ENCODE results near the gene NKRF.

NKRF gene

DNA sequence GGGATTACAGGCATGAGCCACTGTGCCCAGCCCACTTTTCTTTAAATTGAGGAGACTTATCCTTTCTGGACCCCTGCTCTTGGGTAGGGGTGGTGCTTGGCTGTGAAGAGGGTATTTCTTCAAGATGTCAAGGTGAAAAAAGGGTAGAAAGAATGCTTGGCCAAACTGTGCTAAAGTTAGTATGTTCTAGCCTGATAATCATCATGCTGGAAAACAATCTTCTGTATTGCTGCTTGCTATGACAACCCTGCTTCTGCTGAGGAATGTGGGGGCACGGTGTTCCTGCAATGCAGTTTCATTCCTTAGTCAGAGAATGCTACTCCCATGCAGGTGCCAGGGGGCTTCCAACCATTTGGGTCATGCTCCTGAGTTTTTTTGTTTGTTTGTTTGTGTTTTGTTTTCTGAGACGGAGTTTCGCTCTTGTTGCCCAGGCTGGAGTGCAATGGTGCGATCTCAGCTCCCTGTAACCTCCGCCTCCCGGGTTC is 35.8 kb downstream of the NKRF start:
- DNase-seq (ENCODE audit: low spot score) = no peak
- TF ChIP-seq, protein P1, sequence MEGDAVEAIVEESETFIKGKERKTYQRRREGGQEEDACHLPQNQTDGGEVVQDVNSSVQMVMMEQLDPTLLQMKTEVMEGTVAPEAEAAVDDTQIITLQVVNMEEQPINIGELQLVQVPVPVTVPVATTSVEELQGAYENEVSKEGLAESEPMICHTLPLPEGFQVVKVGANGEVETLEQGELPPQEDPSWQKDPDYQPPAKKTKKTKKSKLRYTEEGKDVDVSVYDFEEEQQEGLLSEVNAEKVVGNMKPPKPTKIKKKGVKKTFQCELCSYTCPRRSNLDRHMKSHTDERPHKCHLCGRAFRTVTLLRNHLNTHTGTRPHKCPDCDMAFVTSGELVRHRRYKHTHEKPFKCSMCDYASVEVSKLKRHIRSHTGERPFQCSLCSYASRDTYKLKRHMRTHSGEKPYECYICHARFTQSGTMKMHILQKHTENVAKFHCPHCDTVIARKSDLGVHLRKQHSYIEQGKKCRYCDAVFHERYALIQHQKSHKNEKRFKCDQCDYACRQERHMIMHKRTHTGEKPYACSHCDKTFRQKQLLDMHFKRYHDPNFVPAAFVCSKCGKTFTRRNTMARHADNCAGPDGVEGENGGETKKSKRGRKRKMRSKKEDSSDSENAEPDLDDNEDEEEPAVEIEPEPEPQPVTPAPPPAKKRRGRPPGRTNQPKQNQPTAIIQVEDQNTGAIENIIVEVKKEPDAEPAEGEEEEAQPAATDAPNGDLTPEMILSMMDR (IDR thresholded peaks at IDR 0.05; ENCODE audit: borderline replicate concordance, control extremely low read depth, extremely low read depth, insufficient read depth, missing control alignments) = no peak
- in situ Hi-C loops (cut with MboI; ENCODE audit: low sequenced_read_pairs, unreplicated experiment) = no loop called here

DNA sequence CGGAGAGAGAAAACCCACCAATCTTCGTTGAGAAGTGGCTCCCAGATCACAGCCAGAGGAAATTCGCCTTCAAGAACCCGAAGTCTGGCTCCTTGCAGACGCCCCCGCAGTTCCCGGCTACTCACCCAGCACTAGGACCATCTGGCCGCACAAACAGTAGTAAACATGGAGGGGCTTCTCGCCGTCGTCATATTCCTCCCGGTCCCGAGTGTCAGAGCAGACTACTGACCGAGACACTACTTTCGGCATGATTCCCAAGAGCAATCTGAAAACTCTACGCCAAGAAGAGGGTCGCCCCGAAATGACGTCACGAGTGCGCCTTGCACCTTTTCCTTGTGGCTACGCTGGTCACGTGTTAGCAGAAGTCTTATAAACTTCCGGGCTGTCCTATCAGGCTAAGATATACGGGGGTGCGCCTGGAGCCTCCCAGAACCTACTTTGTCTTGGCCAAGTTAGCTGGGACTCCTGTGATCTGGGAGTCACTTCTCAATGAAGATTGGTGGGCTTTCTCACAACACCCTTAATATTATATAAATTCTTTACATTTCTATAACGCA is 41.0 kb downstream of the NKRF start, which contains the start of gene STEEP1:
TSS of gene STEEP1 (minus strand) at position 303 of the 557 bp plus-strand sequence. CDS start at position 249, 54 bp downstream.
- in situ Hi-C loops (cut with MboI; ENCODE audit: low sequenced_read_pairs, unreplicated experiment) = no loop called here
- peak; percentile 85 for DNase-seq (ENCODE audit: low spot score)
- TF ChIP-seq, protein P1 (IDR thresholded peaks at IDR 0.05; ENCODE audit: borderline replicate concordance, control extremely low read depth, extremely low read depth, insufficient read depth, missing control alignments) = no peak

DNA sequence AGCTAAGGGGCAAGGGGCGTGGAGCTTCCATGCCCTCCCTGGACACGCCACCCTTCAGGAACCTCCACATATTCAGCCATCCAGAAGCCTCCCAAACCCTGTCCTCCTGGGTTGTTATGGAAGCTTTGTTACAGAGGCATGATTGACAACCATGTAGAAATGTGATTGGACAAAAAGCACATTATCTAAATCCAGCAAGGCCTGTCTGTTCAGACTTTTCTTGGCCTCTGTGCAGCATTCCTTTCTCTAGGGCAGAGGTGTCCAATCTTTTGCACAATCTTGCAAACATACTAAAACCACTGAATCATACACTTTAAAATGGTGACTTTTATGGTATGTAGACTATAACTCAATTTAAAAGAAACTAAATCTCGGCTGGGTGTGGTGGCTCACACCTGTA is 53.7 kb downstream of the NKRF start:
- in situ Hi-C loops (cut with MboI; ENCODE audit: low sequenced_read_pairs, unreplicated experiment) = no loop called here
- TF ChIP-seq, protein P1 (IDR thresholded peaks at IDR 0.05; ENCODE audit: borderline replicate concordance, control extremely low read depth, extremely low read depth, insufficient read depth, missing control alignments) = no peak
- no peak for DNase-seq (ENCODE audit: low spot score)

DNA sequence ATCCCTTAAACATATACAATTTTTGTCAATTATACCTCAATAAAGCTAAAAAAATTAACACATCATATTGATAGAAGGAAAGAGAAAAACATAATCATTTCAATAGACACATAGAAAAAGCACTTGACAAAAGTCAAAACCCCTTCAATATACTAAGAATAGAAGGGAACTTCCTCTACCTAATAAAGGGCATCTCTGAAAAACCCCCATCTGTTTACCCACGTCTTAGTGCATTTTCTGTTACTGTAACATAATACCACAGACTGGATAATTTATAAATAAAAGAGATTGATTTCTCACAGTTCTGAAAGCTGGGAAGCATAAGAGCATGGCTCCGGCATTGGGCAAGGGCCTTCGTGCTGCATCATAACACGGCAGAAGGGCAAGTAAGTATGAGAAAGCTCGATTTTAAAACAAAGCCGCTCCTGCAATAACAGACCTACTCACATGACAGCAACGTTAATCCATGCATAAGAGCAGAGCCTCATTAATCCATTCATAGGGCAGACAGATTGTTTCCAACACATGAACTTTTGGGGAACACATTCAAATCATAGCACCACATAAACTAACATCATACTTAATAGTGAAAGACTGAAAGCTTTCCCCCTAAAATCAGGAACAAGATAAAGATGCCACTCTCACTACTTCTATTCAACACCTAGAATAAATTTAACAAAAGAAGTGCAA is 56.8 kb downstream of the NKRF start:
- DNase-seq (ENCODE audit: low spot score) = no peak
- TF ChIP-seq, protein P1 (IDR thresholded peaks at IDR 0.05; ENCODE audit: borderline replicate concordance, control extremely low read depth, extremely low read depth, insufficient read depth, missing control alignments) = no peak
- in situ Hi-C loops (cut with MboI; ENCODE audit: low sequenced_read_pairs, unreplicated experiment) = no loop called here

DNA sequence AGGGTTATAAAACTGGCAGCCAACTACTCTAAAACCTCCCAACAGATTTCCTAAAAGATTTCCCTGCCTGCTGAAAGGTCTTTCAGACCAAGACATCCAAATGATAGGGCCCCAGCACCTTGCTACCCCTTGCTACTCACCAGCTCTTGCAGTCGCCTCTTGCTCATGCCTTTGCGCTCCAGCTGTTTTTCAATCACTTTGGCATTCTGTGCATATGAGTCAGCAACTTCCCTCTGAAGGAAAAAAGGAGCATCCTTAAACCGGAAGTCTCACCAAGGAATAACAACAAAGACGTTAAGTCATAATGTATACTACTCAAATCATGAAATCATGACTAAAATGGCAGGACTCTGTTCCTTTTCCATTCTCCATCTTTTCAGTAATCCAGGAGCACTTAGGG is 65.0 kb downstream of the NKRF start:
- TF ChIP-seq, protein P1 (IDR thresholded peaks at IDR 0.05; ENCODE audit: borderline replicate concordance, control extremely low read depth, extremely low read depth, insufficient read depth, missing control alignments) = no peak
- DNase-seq (ENCODE audit: low spot score) = no peak
- in situ Hi-C loops (cut with MboI; ENCODE audit: low sequenced_read_pairs, unreplicated experiment) = no loop called here

DNA sequence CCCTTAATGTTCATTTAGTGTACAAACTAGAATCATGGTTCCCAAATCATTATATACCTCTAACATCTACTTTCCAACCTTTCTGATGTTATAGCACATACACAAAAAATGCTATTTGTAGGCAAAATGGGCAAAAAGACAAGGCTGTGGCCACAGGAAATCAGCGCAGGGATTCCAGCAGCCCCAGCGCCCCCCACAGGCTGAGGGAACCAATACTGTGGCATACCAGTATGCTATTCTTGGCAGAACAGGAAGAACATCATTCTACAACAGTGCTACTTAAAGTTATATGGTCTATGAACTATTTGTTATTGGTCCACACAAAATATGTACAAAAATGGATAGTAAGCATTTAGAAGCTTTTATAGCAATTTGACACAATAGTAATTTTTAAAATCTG is 66.4 kb downstream of the NKRF start:
- TF ChIP-seq, protein P1 (IDR thresholded peaks at IDR 0.05; ENCODE audit: borderline replicate concordance, control extremely low read depth, extremely low read depth, insufficient read depth, missing control alignments) = no peak
- in situ Hi-C loops (cut with MboI; ENCODE audit: low sequenced_read_pairs, unreplicated experiment) = no loop called here
- DNase-seq (ENCODE audit: low spot score) = no peak
